SK-N-DZ (cell line): ENCODE data around the gene OPN1SW. TPM values are rescaled to one million over a fixed set of nuclear protein-coding genes. Genes with fewer than 3 reads are reported as not detected.

ENCODE experiments used
- DNase-seq: peaks from one replicate; pipeline ENCODE4 v3.0.0-alpha.2; 2015; ENCODE audit warnings: low spot score
- polyA plus RNA-seq, 2 experiments: library from polyadenylated mRNA; depleted of rRNA; stranded (reverse); fragments of >200 nt; gene quantifications; 2 replicates each; pipeline ENCODE4 v1.2.3, GENCODE V29; 2014

OPN1SW gene
- not detected in 2 replicates for polyA plus RNA-seq (2014; cell fraction: cytosol; rRNA removed)
- not detected in 2 replicates for polyA plus RNA-seq (2014; cell fraction: nucleus; rRNA removed)

- DNase-seq = no peak
These were observed at the start of gene OPN1SW for GRCh38 chr7:128775744-128776474. TSS of gene OPN1SW (minus strand) at chr7:128775794. CDS start at chr7:128775781, 13 bp downstream.

DNA sequence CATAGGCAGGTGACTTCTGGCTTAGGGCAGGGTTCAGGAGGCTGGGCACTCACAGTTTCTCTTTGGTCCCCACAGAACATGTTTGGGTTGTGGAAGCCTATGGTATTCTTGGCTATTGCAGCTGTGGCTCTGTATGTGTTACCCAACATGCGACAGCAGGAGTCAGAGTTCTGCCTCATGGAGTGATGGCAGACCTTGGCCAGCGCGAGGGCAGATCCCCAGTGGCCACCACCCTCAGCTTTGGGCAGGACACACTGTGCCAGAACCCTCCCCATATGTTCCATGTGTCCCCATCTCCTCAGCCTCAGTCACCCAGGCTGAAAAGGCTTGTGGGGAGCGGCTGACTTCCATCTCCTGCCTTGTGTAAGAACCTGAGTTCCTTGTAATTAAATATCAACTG is 46.1 kb upstream of the OPN1SW start:
- no peak for DNase-seq

DNA sequence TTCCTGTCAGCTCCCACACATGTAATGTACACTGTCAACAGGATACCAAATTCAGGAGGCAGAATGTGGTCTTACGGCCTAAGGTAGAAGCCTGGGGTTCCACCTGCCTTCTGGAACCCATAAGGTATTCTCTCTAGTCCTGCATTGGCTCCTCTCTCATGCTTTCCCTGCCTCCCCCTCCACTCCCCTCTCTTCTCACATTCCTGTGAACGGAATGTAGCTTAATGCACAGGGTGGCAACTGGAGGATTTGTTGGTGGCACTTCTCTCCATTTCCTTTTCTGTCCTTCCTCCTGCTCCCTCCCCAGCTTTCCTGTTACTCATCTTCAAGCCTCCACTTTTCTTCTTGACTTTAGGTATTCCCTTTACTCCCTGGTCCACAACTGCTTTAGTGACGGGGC is 43.1 kb upstream of the OPN1SW start:
- no peak for DNase-seq

DNA sequence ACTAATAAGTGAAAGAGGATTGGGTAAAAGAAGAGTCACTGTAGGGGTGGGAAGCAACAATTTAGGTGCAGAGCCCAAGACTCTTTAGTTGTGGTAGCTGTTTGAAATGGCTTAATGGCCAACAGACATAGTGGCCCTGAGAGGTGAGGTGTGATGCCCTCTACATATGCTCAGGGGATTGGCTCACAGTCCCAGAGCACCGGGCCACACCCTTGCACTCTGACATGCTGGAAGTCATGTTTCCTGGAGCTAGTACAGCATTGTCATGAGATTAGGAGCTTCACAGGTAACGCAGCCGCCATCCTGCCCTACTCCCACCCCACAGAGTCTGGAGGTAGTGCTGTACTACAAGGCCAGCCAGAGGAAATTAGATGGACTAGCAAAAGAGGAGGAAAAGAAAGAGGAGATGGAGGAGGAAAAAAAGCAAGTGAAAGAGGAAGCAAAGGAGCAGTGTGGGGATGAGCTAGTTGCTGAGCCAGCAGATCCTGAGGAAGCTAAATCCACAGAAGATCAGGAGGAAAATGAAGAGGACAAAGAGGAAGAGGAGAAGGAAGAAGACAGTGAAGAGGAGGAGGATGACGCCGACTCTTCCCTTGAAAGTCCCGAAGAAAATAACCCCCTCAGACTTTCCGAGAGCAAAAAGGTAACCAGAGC is 39.8 kb upstream of the OPN1SW start:
- no peak for DNase-seq

DNA sequence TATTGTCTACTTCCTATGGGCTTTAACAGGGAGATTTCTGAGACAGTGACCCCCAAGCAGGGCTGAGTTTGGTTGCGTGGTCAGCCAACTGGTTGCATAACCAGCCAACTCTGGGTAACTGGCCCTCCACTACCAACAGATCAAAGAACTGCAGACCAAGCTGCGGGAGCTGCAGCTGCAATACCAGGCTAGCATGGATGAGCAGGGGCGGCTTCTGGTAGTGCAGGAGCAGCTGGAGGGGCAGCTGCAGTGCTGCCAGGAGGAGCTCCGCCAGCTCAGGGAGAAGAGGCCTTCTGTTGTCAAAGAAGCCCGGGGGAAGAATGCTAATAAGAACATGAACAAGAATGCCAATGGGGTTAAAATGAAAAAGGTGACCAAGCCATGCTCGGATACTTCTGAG is 38.9 kb upstream of the OPN1SW start:
- DNase-seq = no peak

- DNase-seq = no peak
These were observed 37.0 kb upstream of the OPN1SW start for GRCh38 chr7:128812514-128813168.

DNA sequence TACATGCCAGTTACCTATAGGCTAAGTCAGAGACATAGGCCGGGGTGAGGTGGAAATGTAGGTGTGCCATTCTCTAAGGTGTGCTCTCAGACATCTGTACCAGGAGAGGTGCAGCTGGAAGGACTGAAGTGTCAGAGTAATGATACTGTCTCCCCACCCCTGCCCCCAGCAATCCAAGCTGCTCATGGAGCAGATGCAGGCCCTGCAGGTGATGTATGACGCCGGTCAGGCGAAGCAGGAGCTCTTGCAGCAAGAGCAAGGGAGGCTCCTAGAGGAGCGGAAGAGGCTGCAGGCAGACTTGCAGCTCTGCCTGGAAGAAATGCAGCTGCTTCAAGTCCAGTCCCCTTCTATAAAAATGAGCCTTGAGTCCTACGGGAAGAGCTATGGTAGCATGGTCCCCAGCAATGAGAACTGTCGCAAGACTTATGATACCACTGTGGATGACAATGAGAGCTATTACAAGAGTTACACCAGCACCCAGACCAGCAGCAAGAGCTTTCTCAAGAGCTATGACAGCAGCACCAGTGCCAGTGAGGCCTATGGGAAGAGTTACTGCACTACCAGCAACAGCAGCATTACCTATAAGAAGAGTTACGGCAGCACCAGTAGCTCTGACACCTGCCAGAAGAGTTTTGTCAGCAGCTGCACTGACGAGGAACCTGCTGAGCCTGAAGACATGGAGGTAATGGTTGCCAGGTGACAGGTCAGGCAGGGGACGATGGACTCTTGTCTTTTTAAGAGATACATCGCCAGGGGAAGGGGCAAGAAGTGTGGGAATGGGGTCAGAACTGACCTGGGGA is 36.2 kb upstream of the OPN1SW start:
- DNase-seq = no peak

DNA sequence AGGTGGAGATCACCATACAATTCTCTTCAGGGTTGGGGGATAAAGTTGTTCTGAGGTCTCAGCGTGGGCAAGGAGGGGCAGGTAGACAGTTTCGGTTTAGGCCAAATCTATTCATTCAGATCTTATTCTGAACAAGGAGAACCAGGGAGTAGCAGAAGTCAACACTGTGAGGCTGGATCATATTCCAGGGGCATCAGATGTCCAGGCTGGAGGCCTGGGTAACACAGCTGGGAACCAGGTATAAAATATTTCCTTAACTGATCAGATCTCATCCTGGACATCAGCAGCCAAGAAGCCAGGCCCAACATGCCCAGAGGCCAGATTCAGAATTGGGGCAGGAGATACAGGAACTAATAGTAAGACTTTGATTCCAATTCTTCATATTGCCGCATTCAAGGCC is 35.4 kb upstream of the OPN1SW start:
- DNase-seq = no peak

GRCh38 chr7:128810473-128810872 is 34.9 kb upstream of the OPN1SW start:
- no peak for DNase-seq

GRCh38 chr7:128809363-128809762 is 33.8 kb upstream of the OPN1SW start:
- no peak for DNase-seq

DNA sequence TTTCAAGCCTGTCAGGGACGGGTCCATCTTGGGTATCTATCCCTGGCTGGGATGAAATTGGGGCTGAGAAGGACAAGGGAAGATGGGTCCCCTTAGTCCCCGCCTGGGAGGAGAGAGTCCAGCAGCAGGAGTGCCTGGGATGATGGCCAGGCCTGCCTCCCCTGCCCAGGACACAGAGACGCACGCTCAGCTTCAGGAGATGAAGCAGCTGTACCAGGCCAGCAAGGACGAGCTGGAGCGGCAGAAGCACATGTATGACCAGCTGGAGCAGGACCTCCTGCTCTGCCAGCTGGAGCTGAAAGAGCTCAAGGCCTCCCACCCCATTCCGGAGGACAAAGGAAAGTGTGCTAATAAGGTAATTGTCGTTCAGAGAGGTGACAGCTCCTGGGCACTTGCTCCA is 31.6 kb upstream of the OPN1SW start:
- DNase-seq = no peak

DNA sequence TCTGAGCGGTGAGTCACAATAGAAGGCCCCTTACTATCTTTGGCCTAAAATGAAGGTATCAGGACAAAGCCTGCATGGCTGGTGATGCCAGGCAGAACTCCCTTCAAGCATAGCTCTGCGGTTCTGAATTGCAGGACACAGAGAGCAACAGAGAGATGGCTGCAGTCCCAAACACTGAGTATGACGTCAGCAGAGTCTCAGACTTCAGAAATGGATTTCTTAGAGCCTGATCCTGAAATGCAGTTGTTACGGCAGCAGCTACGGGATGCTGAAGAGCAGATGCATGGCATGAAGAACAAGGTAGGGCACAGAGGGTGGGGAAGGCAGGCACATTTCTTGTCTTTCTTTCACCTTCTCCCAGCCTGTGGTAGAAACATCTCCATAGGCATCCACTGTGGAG is 29.6 kb upstream of the OPN1SW start:
- DNase-seq = no peak

DNA sequence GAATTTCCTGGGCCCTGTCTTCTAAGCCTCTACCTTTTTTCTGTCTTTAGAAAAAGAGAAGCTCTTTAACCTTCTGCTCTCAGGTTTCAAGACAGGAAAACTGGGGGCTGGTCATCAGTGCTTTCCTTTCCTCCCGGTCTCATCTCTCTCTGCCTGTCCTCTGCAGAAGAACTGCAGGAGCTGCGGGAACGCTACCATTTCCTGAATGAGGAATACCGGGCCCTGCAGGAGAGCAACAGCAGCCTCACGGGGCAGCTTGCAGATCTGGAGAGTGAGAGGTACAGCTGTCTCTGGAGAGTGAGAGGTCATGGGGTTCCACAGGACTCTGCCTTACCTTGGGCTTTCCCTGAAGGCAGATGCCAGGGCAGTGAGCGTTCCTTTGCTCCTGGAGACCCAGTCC is 28.9 kb upstream of the OPN1SW start:
- no peak for DNase-seq

- DNase-seq = no peak
These were observed 26.2 kb upstream of the OPN1SW start for GRCh38 chr7:128801667-128802418.

GRCh38 chr7:128801003-128801402 is 25.4 kb upstream of the OPN1SW start:
- no peak for DNase-seq

GRCh38 chr7:128800567-128800966 is 25.0 kb upstream of the OPN1SW start:
- DNase-seq = no peak

DNA sequence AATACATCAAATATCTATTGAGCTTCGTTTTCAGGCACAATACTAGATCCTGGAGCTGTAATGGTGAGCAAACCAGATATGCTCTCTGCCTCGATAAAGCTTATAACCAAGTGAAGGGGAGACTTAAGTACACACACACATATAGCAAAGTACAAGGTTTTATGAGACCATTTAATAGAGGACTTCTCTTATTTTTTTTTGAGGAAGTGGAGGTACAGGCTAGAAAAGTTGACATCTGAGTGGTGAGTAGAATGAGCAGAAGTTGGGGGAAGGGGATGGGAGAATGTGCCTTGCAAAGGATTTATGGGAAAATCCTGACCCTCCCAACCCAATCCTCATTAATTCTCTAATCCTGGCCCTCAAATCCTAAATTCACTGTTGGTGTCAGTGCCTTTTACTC is 23.9 kb upstream of the OPN1SW start:
- DNase-seq = no peak

DNA sequence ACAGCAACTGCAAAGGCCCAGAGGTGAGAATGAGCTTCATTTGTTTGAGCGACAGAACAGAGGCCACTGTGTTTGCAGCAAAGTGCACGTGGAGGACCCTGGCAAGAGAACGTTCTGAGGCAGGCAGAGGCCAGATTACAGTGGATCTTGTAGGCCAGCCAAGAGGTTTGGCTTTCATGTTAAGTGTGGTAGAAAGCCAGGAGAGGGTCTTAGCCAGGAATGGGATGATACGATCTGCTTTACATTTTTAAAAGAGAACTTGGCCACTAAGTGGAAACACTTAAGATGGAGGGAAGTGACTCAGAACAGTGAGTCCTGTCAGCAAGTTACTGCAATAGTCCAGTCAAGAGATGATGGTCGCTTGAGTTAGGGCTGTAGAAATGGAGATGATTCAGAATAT is 20.7 kb upstream of the OPN1SW start:
- DNase-seq = no peak

DNA sequence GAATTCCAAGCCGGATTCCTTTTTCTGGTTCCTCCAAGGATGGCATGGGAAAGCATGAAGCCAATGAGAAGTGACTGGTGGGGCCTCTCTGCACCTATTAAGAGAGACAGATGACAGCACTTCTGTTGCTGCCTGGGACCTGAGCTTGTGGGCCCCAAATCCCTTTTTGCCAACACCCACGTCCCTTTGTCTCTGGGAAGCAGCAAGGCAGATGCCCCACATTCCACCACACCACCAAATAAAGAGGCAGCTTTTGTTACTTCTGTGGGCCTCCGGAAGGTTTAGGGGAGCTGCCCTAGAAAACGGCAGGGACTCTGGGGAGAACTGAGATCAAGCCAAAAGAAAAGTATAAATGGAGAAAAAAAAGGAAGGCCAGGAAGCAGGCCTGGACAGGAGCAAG is 19.5 kb upstream of the OPN1SW start:
- no peak for DNase-seq

DNA sequence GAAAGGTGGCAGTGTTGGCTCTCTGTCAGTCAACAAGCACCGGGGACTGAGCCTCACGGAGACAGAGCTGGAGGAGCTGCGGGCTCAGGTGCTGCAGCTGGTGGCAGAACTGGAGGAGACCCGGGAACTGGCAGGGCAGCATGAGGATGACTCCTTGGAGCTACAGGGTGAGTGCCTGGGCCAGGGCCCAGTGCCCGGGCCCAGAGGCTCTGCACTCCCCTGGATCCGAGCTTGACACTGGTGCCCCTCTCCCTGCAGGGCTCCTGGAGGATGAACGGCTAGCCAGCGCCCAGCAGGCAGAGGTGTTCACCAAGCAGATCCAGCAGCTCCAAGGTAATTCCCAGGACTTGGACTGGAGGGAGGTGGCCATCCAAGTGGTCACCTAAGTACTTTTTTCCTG is 18.8 kb upstream of the OPN1SW start:
- DNase-seq = no peak

GRCh38 chr7:128794020-128794419 is 18.4 kb upstream of the OPN1SW start:
- no peak for DNase-seq
